Astrocyte of the hippocampus (primary cell): Measurements from ENCODE around the gene ORAI2.

Source experiments
- DNase-seq: peaks from one replicate; pipeline ENCODE4 v3.0.0; 2011; ENCODE audit warnings: low read depth, low spot score

Gene ORAI2

GRCh38 chr7:102415685-102416225 lies 17.6 kb upstream of the ORAI2 start:
- DNase-seq: no peak

GRCh38 chr7:102416406-102416805 lies 17.0 kb upstream of the ORAI2 start:
- no peak for DNase-seq

DNA sequence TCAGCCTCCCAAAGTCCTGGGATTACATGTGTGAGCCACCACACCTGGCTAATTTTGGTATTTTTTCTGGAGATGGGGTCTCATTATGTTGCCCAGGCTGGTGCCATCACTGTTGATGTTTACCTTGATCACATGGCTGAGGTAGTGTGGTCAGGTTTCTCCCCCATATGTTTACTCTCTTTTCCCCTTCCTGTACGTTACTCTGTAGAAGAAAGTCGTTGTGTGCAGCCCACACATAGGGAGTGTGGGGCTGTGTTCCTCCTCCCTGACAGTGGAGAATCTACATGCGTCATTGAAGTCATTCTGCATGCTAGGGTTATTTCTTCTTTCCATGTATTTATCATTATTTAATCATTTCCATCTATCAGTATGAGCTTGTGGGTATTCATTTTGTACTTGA lies 16.3 kb upstream of the ORAI2 start:
- no peak for DNase-seq

DNA sequence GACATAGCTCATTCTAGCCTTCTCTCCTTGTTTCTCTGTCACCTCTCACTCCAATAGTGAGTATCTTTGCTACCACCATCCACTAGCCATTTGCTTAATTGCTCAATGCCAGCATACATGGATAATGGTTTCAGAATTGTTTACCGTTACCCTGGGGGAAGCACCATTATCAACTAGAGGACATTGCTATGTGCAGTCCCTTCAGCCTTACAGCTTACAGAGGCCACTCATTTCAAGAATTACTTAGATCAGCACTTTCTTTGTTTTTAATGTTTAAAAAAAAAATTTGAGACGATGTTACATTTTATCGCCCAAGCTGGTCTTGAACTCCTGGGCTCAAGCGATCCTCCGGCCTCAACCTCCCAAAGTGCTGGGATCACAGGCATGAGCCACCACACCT lies 14.8 kb upstream of the ORAI2 start:
- DNase-seq: no peak

GRCh38 chr7:102421706-102422240 lies 11.6 kb upstream of the ORAI2 start:
- no peak for DNase-seq

GRCh38 chr7:102424129-102424551 lies 9.2 kb upstream of the ORAI2 start:
- DNase-seq: no peak

DNA sequence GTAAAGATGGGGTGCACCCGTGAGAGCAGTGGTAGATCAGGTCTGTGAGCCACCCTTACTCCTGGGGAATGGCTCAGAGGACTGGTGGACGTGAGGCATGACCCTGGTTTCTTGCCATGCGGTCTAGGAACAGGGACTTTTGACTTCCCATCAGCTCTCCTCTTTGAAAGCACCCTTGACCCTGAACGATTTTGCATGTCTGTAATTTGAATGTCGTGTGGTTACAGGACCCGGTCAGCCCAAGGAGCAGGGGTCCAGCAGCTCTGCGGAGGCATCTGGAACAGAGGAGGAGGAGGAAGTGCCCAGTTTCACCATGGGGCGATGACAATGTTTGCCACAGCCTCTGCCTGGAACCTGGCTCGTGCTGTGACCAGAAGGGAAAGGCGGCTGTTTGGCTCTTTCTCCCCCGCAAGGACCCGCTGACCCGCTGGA lies 8.6 kb upstream of the ORAI2 start:
- no peak for DNase-seq

DNA sequence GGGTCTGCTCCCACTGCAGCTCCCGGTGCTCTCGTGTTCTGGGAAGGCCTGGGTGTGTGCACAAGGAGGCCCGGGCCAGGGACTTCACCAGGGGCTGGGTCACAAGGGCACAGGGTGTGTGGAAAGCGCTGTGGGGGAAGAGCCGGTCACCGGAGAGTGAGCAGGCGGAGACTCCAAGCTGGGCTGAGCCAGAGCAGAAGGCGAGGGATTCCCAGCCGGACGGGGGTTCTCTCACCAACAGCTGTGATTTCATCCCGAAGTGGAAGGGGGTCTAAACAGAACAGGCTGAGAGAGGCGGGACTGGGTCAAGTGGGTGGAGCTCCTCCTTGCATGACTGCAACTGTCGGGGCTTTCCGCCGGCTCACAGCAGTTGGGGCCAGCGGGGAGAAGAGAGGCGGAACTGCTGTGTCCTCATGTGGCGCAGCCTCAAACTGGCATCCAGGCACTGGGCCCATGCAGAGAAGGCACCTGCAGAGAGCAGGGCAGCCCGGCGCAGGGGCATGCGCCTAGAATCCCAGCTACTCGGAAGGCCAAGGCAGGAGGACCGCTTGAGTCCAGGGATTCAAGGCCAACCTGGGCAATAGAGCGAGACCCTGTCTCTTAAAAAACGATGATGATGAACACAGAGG lies 7.6 kb upstream of the ORAI2 start:
- no peak for DNase-seq

DNA sequence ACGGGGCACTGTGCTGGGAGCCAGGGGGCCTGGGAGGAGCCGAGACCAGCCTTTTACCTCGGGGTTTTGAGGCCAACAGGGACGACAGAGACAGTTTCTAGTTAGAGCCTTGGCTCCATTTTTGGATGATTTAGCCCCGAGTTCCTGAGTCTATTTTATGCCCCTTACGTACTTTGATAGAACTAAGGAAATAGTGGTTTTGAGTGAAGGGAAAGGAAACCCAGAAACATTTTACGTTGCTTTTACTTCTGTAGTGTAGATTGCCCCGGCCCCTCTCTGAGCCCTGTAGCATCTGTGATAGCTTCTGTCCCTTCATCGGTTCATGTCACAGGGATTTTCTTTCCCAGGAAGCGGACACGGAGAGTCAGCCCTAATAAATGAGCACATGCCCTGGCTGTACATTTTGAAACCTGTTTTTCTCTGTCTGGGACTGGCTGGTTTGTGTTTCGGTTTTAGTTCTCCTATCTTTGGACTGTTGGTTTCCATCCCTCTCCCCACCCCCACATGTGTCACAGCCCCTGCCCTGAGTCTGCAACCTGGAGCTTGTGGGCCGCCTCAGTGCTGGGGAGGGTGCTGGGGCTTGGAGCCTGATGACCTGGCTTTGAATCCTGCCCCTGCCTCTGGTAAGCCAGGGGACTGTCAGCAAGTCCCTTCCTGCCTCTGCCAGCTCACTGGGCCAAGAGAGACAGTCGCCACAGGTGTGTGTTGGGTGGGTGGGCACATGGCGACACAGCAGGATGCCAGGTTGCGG lies 6.9 kb upstream of the ORAI2 start:
- DNase-seq: no peak

GRCh38 chr7:102427019-102427405 lies 6.4 kb upstream of the ORAI2 start:
- no peak for DNase-seq

GRCh38 chr7:102429141-102429899 lies 4.1 kb upstream of the ORAI2 start:
- DNase-seq: no peak

GRCh38 chr7:102431617-102432298 lies 1.6 kb upstream of the ORAI2 start:
- peak; percentile 32 for DNase-seq

DNA sequence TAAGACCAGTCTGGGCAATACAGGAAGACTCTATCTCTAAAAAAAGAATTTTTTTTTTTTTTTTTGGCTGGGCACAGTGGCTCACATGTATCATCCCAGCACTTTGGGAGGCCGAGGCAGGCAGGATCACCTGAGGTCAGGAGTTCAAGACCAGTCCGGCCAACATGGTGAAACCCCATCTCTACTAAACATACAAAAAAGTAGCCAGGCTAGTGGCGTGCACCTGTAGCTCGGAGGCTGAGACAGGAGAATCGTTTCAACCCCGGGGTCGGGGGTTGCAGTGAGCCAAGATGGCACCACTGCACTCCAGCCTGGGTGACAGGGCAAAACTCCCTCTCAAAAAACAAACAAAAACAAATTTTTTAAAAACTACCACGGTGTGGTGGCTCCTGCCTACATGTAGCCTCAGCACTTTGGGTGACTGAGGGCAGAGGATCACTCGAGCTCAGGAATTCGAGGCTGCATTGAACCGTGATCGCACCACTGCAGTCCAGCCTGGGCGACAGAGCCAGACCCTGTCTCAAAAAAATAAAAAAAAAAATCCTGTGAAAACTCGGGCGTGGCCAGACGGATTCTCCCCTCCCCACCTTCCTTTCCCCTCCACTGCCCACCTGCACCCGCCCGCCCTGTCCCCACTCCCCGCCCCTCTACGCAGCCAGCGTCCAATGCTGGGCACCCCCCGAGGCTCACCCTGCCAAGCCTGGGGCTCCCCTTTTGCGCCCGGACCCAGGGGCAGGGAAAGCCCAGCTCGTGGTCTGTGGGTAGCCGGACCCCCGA lies 745 bp upstream of the ORAI2 start:
- DNase-seq: peak; percentile 39

- DNase-seq: no peak
Observed at GRCh38 chr7:102434039-102434486, 688 bp downstream of the ORAI2 start.

DNA sequence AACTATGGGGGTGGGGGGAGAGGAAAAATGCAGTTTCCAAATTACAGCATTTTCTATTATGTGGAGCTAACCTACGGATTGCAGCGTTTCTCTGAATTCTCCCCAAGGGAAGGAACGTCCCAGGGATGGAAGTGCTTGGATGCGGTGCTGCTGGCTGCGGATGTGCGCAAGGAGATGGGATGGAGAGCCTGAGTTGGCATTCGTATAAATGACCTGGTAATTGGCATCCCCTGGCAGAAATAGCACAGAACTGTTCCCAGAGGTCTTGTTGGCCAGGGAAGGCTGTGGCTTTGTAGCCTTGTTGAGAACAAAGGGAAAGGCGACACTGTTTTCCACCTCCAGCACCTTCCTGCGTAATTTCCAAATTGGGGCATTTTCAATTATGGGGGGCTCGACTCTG lies 2.7 kb downstream of the ORAI2 start:
- DNase-seq: no peak

DNA sequence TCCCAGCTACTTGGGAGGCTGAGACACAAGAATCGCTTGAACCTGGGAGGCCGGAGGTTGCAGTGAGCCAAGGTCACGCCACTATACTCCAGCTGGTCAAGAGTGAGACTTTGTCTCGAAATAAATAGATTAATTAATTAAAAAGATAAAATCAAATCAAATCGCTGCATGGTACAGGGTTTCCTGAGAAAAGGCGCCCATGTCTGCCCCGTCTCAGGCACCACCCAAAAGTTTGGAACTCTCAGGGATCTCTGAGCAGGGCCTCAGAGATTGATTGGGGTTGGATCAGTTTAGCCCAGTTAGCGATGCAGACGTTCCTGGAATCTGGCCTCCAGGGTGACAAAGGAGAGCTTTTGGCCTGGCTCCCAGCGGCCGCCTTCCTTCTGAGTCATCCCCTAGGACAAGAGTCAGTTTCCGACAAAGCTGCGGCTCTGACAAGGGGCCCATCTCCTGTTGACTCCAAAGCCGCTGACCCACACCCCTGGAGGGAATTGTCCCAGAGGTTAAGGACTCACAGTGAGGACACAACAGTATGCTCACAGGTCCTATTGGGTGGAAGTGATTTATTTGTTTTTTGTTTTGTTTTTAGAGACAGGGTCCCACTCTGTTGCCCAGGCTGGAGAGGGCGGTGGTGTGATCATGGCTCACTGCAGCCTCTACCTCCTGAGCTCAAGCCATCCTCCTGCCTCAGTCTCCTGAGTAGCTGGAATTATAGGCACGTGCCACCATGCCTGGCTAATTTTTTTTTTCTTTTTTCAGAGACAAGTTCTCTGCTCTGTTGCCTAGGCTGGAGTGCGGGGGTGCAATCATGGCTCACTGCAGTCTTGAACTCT lies 6.8 kb downstream of the ORAI2 start:
- DNase-seq: peak; percentile 94

- no peak for DNase-seq
Observed at GRCh38 chr7:102444961-102445673, 11.7 kb downstream of the ORAI2 start.

DNA sequence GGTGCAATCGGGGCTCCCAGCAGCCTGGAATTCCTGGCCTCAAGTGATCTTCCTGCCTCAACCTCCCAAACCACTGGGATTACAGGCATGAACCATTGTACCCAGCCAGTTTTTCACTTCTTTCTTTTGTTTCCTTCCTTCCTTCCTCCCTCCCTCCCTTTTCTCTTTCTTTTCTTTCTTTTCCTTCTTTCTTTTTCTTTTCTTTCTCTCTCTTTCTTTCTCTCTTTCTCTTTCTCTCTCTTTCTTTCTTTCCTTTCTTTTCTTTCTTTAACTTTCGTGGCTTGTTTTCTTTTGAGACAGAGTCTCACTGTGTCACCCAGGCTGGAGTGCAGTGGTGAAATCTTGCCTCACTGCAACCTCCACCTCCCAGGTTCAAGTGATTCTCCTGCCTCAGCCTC lies 12.3 kb downstream of the ORAI2 start:
- no peak for DNase-seq
